GM18505 (cell line): ENCODE measurements around the gene FGGY.
A peak's percentile ranks its signal among the peaks of the same experiment; 100 is the strongest.

ENCODE experiments used
- ATAC-seq: cut with Tn5 transposase; IDR thresholded peaks from one replicate; pipeline ENCODE4 v1.9.1; 2021; ENCODE audit not compliant: unreplicated experiment
- POLR2A ChIP-seq: IDR thresholded peaks from 4 replicates; pipeline ENCODE4 v1.6.1; 2011; ENCODE audit warnings: borderline replicate concordance; ENCODE audit not compliant: insufficient read depth, insufficient read length; ENCODE audit errors: extremely low read depth

FGGY gene

DNA sequence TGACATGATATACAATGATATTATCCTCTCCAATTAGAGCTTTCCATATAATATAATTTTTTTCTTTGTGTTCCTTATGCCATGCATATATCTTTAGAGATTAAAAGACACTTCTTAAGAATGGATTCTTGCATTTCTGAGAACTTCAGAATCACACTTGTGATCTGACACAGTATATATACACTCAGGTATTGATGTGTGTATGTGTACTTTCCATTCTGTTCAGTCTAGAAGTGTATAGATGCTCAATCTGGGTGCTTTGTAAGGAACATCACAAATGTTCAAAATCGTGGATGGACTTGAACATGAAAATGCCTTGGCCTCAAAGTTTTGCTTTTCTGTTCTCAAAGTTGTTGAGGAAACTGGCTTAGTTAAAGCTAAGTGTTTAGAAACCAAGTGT lies 102.7 kb downstream of the FGGY start:
- ATAC-seq: no peak

DNA sequence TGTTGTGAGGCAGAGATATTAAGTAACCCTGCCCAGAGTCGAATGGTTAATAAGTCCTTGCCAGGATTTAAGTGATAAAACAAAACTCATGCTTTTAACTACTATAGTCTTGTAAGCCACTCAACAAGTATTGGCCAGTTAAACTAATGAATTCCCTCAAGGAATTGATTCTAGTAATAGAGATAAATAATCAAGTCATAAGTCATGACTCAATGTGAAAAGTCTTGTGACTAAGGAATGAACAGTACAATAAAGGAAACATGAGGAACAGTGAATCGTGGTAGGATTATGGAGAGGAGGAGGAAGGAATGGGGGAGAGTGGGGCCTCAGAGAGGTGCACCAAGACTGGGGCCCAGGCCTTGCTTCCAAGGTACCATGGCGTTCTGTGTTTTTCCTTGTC lies 104.7 kb downstream of the FGGY start:
- no peak for TF ChIP-seq POLR2A
- ATAC-seq: no peak

More for the DNA sequence above, 102.7 kb downstream of the FGGY start:
- no peak for TF ChIP-seq POLR2A

DNA sequence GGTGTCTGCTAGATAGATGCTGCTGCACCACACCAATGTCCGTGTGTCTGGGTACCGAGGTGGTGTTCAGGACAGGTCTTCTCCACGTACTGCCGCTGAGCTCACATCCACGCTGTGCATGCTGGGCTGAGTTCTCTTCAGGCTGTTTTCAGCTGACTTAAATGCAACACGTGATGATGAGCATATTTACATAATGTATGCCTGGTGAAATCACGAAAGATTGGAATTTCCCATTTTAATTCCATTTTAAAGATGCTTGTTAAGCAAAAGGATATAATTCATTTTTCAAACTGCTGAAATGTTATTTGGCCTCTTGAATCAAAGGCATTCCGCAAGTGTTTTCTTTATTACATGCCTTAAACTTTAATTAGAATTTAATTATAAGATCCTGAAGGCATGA lies 107.9 kb downstream of the FGGY start:
- ATAC-seq: no peak
- TF ChIP-seq POLR2A: no peak

DNA sequence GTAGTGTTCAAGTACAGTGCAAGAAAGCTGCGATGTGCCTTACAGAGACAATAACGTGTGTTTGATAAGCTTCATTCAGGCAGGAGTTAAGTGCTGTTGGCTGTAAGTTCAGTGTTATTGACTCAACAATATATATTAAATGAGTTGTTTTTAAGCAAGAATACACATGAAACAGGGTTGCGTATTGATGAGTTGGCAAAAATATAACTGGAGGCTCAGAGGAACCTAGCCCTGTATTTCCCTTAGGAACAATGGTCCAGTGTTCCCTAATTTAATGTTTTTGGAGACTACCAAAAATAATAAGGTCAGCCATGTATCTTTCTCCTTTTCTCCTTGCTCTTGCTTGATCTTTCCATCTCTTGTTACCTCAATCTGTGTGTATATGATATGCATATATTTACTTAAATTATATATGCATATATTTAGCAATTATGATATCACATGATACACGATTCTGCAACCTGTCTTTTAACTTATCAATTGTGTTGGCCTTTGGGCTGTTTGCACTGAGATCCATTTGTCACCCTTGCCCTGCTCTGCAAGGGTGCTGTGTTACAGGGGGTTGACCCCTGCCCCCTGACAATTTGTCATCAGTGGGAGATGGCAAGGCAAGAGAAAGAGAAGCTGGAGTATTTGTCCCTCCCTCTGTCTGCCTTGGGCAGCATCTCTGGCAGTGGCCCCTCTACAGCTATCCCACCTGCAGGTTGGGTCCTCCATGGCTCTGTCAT lies 109.7 kb downstream of the FGGY start:
- no peak for TF ChIP-seq POLR2A
- no peak for ATAC-seq

DNA sequence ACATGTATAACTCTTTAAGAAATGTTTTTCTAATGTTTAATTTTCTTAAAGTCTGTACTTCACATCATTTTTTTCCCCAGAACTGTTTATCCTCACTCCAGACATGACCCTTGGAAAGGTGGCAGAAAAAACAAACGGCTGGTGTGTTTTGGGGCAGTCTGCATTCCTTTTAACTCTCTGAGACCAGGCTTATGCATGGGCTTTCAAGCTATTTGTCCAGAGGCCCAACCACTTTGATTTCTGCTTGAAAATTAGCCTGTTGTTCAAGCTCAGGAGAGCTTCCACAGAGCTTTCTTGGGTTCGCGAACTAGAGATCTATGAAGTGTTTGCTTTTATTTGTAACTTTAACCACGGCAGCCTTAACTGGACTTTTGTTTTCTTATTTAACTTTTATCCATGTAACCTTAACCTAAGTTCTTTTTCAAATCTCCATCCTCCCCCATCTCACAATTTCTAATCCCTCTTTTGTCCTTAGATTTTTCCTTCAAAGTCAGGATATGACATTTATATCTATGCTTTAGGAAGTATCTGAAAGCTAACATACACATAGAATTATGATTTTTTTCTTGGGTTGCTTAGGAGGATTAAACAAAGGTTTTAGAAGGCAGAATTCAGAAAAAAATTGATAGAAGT lies 111.8 kb downstream of the FGGY start:
- ATAC-seq: no peak

DNA sequence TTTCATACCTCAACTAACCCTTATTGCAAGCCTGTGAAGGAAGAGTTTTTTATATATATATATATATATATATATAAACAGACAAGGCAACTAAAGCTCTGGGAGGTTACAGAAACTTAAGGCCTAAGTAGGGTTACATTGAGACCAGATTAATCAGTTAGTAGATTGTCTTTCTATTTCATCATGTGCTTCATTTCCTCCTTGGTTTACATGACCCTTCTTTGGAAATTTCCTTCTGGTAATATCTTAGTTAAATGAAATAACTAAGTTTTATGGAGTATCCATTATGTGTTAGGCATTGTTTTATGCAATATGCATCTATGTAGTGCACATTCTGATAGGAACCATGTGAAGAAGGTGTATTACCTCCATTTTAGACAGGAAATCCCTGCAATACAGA lies 112.7 kb downstream of the FGGY start:
- TF ChIP-seq POLR2A: no peak
- ATAC-seq: no peak

More for the DNA sequence above, 111.8 kb downstream of the FGGY start:
- no peak for TF ChIP-seq POLR2A

DNA sequence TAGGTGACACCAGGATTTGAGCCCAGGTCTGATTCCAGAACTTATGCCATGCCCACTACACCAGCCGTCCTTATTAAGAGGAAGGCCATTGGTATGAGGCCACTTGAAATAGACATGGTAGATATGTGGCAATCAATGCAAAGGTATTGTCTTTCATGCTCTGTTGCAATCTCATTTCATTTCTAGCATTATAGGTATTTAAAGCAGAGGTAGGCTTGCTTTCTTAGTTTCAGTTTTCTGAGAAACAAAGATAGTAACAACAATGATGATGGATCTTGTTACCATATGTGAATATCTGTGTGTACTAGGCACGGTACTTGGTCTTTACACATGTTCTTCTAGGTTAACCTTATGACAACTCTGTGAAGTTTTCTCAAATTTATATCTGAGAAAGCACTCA lies 113.1 kb downstream of the FGGY start:
- no peak for TF ChIP-seq POLR2A

DNA sequence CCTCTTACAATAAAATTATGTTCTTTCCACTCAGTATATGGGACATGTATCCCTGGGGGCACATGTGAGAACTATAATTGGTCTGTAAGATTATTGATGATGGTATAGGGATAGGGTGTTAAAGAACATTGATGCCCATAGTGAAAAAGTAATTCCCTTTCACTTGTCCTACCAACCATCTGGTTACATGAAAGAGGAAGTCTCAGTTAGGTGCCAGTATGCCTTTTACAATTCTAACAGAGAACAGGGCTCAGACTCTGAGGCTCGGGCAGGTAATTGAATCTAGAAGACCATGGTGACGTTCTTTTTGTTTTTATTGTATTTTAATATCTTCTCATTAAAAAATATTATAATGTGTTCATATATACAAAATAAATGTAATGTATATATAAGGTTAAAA lies 113.6 kb downstream of the FGGY start:
- no peak for TF ChIP-seq POLR2A
- peak; percentile 30 for ATAC-seq

More for the DNA sequence above, 113.1 kb downstream of the FGGY start:
- ATAC-seq: peak; percentile 38

DNA sequence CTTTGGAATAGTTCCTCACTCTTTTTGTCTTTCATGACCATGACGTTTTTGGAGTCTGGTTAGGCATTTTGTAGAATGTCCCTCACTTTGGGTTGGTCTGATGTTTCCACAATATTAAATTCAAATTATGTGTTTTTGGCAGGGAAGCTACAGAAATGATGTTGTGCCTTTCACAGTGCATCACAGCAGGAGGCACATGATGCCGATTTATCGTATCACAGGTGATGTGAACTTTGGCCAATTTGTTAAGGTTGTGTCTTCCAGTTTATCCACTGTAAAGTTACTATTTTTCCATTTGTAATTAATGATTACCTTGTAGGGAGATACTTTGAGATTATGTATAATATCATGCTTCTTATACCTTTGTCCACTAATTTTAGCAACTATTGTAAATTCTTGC lies 114.3 kb downstream of the FGGY start:
- no peak for TF ChIP-seq POLR2A
- ATAC-seq: no peak

DNA sequence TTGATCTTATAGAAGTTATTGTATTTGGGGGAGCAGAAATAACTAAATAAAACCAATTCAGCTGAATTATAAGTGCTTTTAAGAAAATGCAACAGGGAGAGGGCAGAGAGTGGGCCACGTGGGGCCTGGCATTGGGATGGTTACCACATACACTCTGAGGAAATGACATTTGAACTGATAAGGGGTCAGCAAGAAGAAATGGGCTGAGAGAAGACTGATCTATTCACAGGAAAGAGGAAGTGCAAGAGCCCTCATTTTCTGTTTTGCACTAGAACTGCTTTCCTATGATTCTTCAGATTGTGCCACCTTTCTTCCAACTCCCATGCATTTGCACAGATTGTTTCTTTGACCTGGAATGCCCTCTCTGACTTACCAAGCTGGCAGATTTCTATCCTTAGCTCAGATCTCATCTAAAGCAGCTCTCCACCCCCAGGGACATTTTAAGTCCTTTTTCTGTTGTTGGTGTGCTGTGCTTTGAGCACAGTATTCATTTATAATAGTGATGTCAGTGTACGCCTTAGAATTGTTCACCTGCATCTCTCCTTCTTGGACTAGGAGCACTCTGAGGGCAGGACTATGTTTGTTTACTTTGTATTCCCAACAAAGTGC lies 115.9 kb downstream of the FGGY start:
- ATAC-seq: no peak
- TF ChIP-seq POLR2A: no peak

DNA sequence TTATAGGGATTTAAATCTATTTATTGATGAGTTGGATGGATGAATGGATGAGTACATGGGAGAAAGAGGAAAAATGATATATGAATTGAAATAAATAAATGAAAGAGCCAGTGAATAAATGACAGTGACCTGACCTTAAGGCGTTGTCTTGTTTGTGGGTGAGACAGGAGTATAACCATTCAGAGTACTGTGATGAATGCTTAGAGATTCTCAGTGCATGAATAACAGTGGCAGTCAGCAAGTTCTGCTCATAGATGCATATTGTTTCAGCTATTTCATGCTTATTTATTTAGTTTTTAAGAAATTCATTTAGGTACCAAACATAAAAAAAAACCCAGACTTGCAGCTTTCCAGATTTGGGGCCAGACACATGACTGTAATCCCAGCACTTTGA lies 116.4 kb downstream of the FGGY start:
- no peak for TF ChIP-seq POLR2A
- ATAC-seq: no peak

DNA sequence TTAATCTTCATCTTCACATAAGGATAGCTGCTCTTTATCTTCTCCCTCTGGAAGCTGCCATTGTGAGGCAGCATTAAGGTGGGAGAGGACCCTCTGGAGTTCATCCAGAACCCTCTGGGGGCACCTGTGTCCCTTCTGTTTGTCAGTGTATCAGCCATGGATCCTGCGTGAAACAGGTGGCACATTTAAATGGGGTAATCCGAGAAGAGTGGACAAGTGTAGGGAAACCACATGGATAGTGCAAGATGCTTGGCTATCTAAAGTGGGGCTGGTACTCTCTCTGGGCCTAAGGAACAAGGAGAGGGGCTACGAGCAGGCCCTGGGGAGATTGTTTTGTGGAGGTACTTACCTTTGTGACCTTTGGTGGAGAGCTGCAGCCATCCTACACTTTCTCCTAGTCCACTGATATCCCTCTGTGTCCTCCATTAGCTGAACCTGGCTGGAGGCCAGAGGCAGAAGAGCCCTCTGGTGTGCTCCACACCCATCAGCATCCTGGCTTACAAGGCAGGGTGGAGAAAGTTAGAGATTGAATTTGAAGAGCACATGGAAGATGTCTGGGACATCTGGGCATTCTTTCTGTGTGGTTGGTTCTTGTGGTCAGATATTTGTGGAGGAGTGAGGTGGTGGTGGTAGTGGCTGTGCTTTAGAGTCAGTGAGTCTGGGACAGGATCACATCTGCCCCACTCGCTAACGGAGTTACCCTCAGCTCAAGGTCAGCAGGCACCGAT lies 117.7 kb downstream of the FGGY start:
- no peak for ATAC-seq
- no peak for TF ChIP-seq POLR2A

DNA sequence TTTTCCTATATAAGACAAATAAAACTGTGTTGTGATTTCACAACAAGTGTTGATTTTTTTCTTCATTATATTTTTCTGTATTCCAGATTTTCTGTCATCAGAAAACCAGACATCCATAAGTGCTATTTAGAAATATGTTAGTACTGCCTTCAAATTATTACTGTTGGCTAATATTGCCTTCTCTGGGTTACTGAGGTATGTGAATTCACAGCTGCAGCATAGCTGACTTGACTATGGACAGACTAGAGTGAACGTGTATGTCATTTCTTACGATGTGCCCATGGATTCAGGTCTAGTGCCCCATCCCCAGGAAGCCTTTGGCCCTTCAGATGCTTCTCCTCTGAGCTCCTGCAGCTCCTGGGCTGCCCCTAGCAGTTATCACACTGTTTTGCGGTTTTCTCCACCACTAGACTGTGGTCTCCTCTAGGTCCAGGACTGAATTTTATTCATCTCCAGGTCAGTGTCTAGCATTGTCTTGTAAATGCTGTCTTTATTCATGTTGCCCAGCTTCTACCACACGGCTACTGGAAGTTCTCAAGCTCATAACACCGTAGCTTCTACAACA lies 118.5 kb downstream of the FGGY start:
- ATAC-seq: no peak
- TF ChIP-seq POLR2A: no peak
